ENCODE data around the gene CXCL8.

The CXCL8 gene

GRCh38 chr4:73725510-73725909, 14.9 kb upstream of the CXCL8 start:
- Mint-ChIP-seq H3K36me3 (ENCODE audit: insufficient read depth) (no peaks in the 10 kb centered on the region), H3K27me3 (no peaks in the 10 kb centered on the region), H3K9me3 (peaks cover 0 to 2% of the 10 kb centered on the region in 2 donors), H3K4me1 (ENCODE audit: low read depth in 2 of 2) (no peaks in the 10 kb centered on the region), H3K27ac (no peak overlapping the region), H3K4me3 (no peak overlapping the region)
- no peak for ATAC-seq (replicated peaks)
- DNase-seq: no peak

GRCh38 chr4:73725985-73726384, 14.4 kb upstream of the CXCL8 start:
- H3K36me3 Mint-ChIP-seq (ENCODE audit: insufficient read depth): no peaks in the 10 kb centered on the region
- H3K4me3 Mint-ChIP-seq: no peak overlapping the region
- no peak for DNase-seq
- no peaks in the 10 kb centered on the region for H3K27me3 Mint-ChIP-seq
- H3K9me3 Mint-ChIP-seq: no peaks in the 10 kb centered on the region
- no peaks in the 10 kb centered on the region for H3K4me1 Mint-ChIP-seq (ENCODE audit: low read depth in 2 of 2)
- no peak for ATAC-seq (replicated peaks)
- H3K27ac Mint-ChIP-seq: no peak overlapping the region

GRCh38 chr4:73727685-73728084, 12.7 kb upstream of the CXCL8 start:
- Mint-ChIP-seq H3K36me3 (ENCODE audit: insufficient read depth) (no peaks in the 10 kb centered on the region), H3K9me3 (peaks cover 0 to 12% of the 10 kb centered on the region in 2 donors), H3K4me3 (no peak overlapping the region), H3K27me3 (no peaks in the 10 kb centered on the region), H3K27ac (no peak overlapping the region), H3K4me1 (ENCODE audit: low read depth in 2 of 2) (no peaks in the 10 kb centered on the region)
- DNase-seq: no peak
- no peak for ATAC-seq (replicated peaks)

- Mint-ChIP-seq H3K27me3 (no peaks in the 10 kb centered on the region), H3K4me1 (ENCODE audit: low read depth in 2 of 2) (no peaks in the 10 kb centered on the region), H3K36me3 (ENCODE audit: insufficient read depth) (no peaks in the 10 kb centered on the region), H3K27ac (no peak overlapping the region), H3K9me3 (peaks cover 0 to 12% of the 10 kb centered on the region in 2 donors), H3K4me3 (no peak overlapping the region)
- ATAC-seq (replicated peaks): no peak
- no peak for DNase-seq
Observed at GRCh38 chr4:73728091-73728741, 12.2 kb upstream of the CXCL8 start.

- Mint-ChIP-seq H3K27me3 (no peaks in the 10 kb centered on the region), H3K9me3 (peaks cover 0 to 12% of the 10 kb centered on the region in 2 donors), H3K4me3 (no peak overlapping the region), H3K4me1 (ENCODE audit: low read depth in 2 of 2) (no peaks in the 10 kb centered on the region), H3K27ac (no peak overlapping the region), H3K36me3 (ENCODE audit: insufficient read depth) (no peaks in the 10 kb centered on the region)
- no peak for ATAC-seq (replicated peaks)
- no peak for DNase-seq
Observed at GRCh38 chr4:73729534-73730165, 10.7 kb upstream of the CXCL8 start.

GRCh38 chr4:73730292-73730691, 10.1 kb upstream of the CXCL8 start:
- Mint-ChIP-seq H3K36me3 (ENCODE audit: insufficient read depth) (no peaks in the 10 kb centered on the region), H3K27ac (no peak overlapping the region), H3K27me3 (no peaks in the 10 kb centered on the region), H3K4me3 (no peak overlapping the region), H3K9me3 (peaks cover 0 to 12% of the 10 kb centered on the region in 2 donors), H3K4me1 (ENCODE audit: low read depth in 2 of 2) (no peaks in the 10 kb centered on the region)
- DNase-seq: no peak
- ATAC-seq (replicated peaks): no peak

- Mint-ChIP-seq H3K27ac (no peak overlapping the region), H3K4me3 (no peak overlapping the region), H3K9me3 (peaks cover 0 to 12% of the 10 kb centered on the region in 2 donors), H3K27me3 (no peaks in the 10 kb centered on the region), H3K36me3 (ENCODE audit: insufficient read depth) (no peaks in the 10 kb centered on the region), H3K4me1 (ENCODE audit: low read depth in 2 of 2) (no peaks in the 10 kb centered on the region)
- ATAC-seq (replicated peaks) (no peak), DNase-seq (no peak)
Observed at GRCh38 chr4:73730867-73731266, 9.5 kb upstream of the CXCL8 start.

GRCh38 chr4:73731968-73732610, 8.3 kb upstream of the CXCL8 start:
- Mint-ChIP-seq H3K4me1 (ENCODE audit: low read depth in 2 of 2) (no peaks in the 10 kb centered on the region), H3K4me3 (no peak overlapping the region), H3K9me3 (peaks cover 0 to 12% of the 10 kb centered on the region in 2 donors), H3K36me3 (ENCODE audit: insufficient read depth) (no peaks in the 10 kb centered on the region), H3K27ac (no peak overlapping the region), H3K27me3 (no peaks in the 10 kb centered on the region)
- DNase-seq (no peak), ATAC-seq (replicated peaks) (no peak)

GRCh38 chr4:73732759-73733431, 7.5 kb upstream of the CXCL8 start:
- no peak for ATAC-seq (replicated peaks)
- no peaks in the 10 kb centered on the region for H3K27me3 Mint-ChIP-seq
- H3K4me1 Mint-ChIP-seq (ENCODE audit: low read depth in 2 of 2): no peaks in the 10 kb centered on the region
- no peak overlapping the region for H3K4me3 Mint-ChIP-seq
- no peak overlapping the region for H3K27ac Mint-ChIP-seq
- no peaks in the 10 kb centered on the region for H3K36me3 Mint-ChIP-seq (ENCODE audit: insufficient read depth)
- DNase-seq: no peak
- peaks cover 0 to 12% of the 10 kb centered on the region in 2 donors for H3K9me3 Mint-ChIP-seq

- Mint-ChIP-seq H3K27ac (no peak overlapping the region), H3K27me3 (no peaks in the 10 kb centered on the region), H3K36me3 (ENCODE audit: insufficient read depth) (no peaks in the 10 kb centered on the region), H3K4me1 (ENCODE audit: low read depth in 2 of 2) (no peaks in the 10 kb centered on the region), H3K9me3 (peaks cover 0 to 12% of the 10 kb centered on the region in 2 donors), H3K4me3 (no peak overlapping the region)
- no peak for ATAC-seq (replicated peaks)
- no peak for DNase-seq
Observed at GRCh38 chr4:73734530-73735001, 5.8 kb upstream of the CXCL8 start.

- no peaks in the 10 kb centered on the region for H3K36me3 Mint-ChIP-seq (ENCODE audit: insufficient read depth)
- no peaks in the 10 kb centered on the region for H3K27me3 Mint-ChIP-seq
- no peak overlapping the region for H3K4me3 Mint-ChIP-seq
- DNase-seq (no peak), ATAC-seq (replicated peaks) (no peak)
- no peak overlapping the region for H3K27ac Mint-ChIP-seq
- H3K9me3 Mint-ChIP-seq: peaks cover 0 to 12% of the 10 kb centered on the region in 2 donors
- H3K4me1 Mint-ChIP-seq (ENCODE audit: low read depth in 2 of 2): no peaks in the 10 kb centered on the region
Observed at GRCh38 chr4:73735231-73735630, 5.1 kb upstream of the CXCL8 start.

- H3K4me3 Mint-ChIP-seq: no peak overlapping the region
- no peaks in the 10 kb centered on the region for H3K9me3 Mint-ChIP-seq
- H3K27ac Mint-ChIP-seq: no peak overlapping the region
- DNase-seq (no peak), ATAC-seq (replicated peaks) (no peak)
- no peaks in the 10 kb centered on the region for H3K27me3 Mint-ChIP-seq
- no peaks in the 10 kb centered on the region for H3K36me3 Mint-ChIP-seq (ENCODE audit: insufficient read depth)
- no peaks in the 10 kb centered on the region for H3K4me1 Mint-ChIP-seq (ENCODE audit: low read depth in 2 of 2)
Observed at GRCh38 chr4:73741031-73741749, 821 bp downstream of the CXCL8 start.
